ENCODE data around the gene TNRC6B. TPM values are rescaled to one million over a fixed set of nuclear protein-coding genes. Genes with fewer than 3 reads are reported as not detected.

Gene TNRC6B
- polyA plus RNA-seq, 1 donor (not counting 4 experiments of a cell fraction or from before 2014, with no cell fraction given), result 5.6 TPM

DNA sequence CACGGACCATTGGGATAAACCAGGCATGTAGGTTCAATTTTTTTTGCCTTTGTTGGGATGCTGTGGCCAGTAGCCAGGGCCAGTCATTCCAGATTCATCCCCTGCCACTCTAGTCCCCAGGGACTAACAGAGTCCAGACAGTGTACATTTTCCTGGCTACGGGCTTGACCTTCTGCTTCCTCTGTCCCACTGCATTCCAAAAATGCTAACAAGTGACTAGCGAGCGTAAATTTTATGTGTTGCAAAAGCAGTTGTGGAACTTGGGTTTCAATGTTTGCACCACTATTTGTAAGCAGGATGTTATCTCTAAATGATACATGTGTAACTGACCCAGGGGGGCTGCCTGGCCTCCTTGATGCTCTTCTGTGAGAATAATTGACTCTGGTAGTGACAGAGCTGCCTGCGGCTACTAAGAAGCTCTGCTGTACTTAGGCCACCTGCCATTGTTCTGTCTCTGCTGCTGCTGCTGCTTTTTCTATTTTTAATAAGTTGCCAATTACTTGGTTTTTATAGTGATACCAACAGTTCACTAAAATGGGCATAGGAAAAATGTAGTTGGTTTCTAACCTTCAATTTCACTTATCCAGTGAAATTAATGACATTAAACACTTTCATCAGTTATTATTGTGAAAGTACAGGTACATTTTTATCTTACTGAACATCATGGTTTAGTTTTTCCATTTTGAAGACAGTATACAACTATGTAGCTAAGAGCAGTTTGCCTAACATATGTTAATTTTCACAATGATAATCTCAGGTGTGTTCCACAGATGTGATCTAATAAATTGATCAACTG, 26.8 kb downstream of the TNRC6B start:
- no peak overlapping the region for H3K27ac ChIP-seq (ENCODE audit: control insufficient read depth, insufficient read depth, low read length)
- dilution Hi-C loops (cut with MboI; ENCODE audit: extremely low pct_ligation_motif_present, low sequenced_read_pairs), result no loop called here

GRCh38 chr22:40206561-40206960, 28.8 kb downstream of the TNRC6B start:
- Histone ChIP-seq H3K27ac (ENCODE audit: control insufficient read depth, insufficient read depth, low read length) (no peak overlapping the region), H2AFZ (ENCODE audit: control insufficient read depth, low read length) (no peak overlapping the region), H3K4me1 (ENCODE audit: control insufficient read depth, extremely low read depth, insufficient read depth, low read length) (peaks cover 8% of the 10 kb centered on the region), H3K27me3 (ENCODE audit: control insufficient read depth, extremely low read depth, insufficient read depth, low read length) (no peaks in the 10 kb centered on the region), H3K4me3 (ENCODE audit: control insufficient read depth in 2 of 3, extremely low read depth in 1 of 3, insufficient read depth in 2 of 3, low read depth in 1 of 3, low read length in 3 of 3) (no peak overlapping the region), H3K9me3 (ENCODE audit: control insufficient read depth, low read depth, low read length) (no peaks in the 10 kb centered on the region), H3K36me3 (ENCODE audit: control insufficient read depth in 2 of 2, extremely low read depth in 1 of 2, insufficient read depth in 2 of 2, low read length in 2 of 2) (no peaks in the 10 kb centered on the region), H3K79me2 (ENCODE audit: control insufficient read depth, insufficient read depth, low read length) (peaks cover 22% of the 10 kb centered on the region), H3K9ac (ENCODE audit: control insufficient read depth, extremely low read depth, insufficient read depth, low read length) (no peak overlapping the region), H4K20me1 (ENCODE audit: control insufficient read depth, extremely low read depth, insufficient read depth, low read length) (no peaks in the 10 kb centered on the region), H3K9me1 (ENCODE audit: control insufficient read depth, extremely low read depth, insufficient read depth, low read length) (no peaks in the 10 kb centered on the region), H3K4me2 (ENCODE audit: control insufficient read depth, extremely low read depth, insufficient read depth, low read depth, low read length) (no peak overlapping the region)
- DNase-seq (ENCODE audit: low read depth, low spot score), result no peak
- dilution Hi-C loops (cut with MboI; ENCODE audit: extremely low pct_ligation_motif_present, low sequenced_read_pairs), result no loop called here
- no peak for TF ChIP-seq EZH2 (IDR thresholded peaks at IDR 0.05; ENCODE audit: low read length)
- TF ChIP-seq, protein P1, sequence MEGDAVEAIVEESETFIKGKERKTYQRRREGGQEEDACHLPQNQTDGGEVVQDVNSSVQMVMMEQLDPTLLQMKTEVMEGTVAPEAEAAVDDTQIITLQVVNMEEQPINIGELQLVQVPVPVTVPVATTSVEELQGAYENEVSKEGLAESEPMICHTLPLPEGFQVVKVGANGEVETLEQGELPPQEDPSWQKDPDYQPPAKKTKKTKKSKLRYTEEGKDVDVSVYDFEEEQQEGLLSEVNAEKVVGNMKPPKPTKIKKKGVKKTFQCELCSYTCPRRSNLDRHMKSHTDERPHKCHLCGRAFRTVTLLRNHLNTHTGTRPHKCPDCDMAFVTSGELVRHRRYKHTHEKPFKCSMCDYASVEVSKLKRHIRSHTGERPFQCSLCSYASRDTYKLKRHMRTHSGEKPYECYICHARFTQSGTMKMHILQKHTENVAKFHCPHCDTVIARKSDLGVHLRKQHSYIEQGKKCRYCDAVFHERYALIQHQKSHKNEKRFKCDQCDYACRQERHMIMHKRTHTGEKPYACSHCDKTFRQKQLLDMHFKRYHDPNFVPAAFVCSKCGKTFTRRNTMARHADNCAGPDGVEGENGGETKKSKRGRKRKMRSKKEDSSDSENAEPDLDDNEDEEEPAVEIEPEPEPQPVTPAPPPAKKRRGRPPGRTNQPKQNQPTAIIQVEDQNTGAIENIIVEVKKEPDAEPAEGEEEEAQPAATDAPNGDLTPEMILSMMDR (optimal IDR thresholded peaks at IDR 0.05 in 1 of 3, IDR thresholded peaks at IDR 0.05 in 1 of 3, conservative IDR thresholded peaks at IDR 0.05 in 1 of 3; ENCODE audit: extremely low read depth in 1 of 3, insufficient read depth in 2 of 3, low read length in 3 of 3), result no peak
- no peak for FAIRE-seq

More for the DNA sequence above, 26.8 kb downstream of the TNRC6B start:
- H3K4me3 ChIP-seq (ENCODE audit: control insufficient read depth in 2 of 3, extremely low read depth in 1 of 3, insufficient read depth in 2 of 3, low read depth in 1 of 3, low read length in 3 of 3), result no peak overlapping the region
- peaks cover 33% of the 10 kb centered on the region for H3K79me2 ChIP-seq (ENCODE audit: control insufficient read depth, insufficient read depth, low read length)
- FAIRE-seq, result no peak
- H3K9me1 ChIP-seq (ENCODE audit: control insufficient read depth, extremely low read depth, insufficient read depth, low read length), result peaks cover 2% of the 10 kb centered on the region
- no peak for DNase-seq (ENCODE audit: low read depth, low spot score)
- H2AFZ ChIP-seq (ENCODE audit: control insufficient read depth, low read length), result no peak overlapping the region
- H3K9me3 ChIP-seq (ENCODE audit: control insufficient read depth, low read depth, low read length), result no peaks in the 10 kb centered on the region
- H4K20me1 ChIP-seq (ENCODE audit: control insufficient read depth, extremely low read depth, insufficient read depth, low read length), result no peaks in the 10 kb centered on the region
- H3K9ac ChIP-seq (ENCODE audit: control insufficient read depth, extremely low read depth, insufficient read depth, low read length), result no peak overlapping the region
- TF ChIP-seq, protein P1 (optimal IDR thresholded peaks at IDR 0.05 in 1 of 3, IDR thresholded peaks at IDR 0.05 in 1 of 3, conservative IDR thresholded peaks at IDR 0.05 in 1 of 3; ENCODE audit: extremely low read depth in 1 of 3, insufficient read depth in 2 of 3, low read length in 3 of 3), result no peak
- H3K4me1 ChIP-seq (ENCODE audit: control insufficient read depth, extremely low read depth, insufficient read depth, low read length), result peaks cover 8% of the 10 kb centered on the region
- H3K27me3 ChIP-seq (ENCODE audit: control insufficient read depth, extremely low read depth, insufficient read depth, low read length), result no peaks in the 10 kb centered on the region
- H3K36me3 ChIP-seq (ENCODE audit: control insufficient read depth in 2 of 2, extremely low read depth in 1 of 2, insufficient read depth in 2 of 2, low read length in 2 of 2), result no peaks in the 10 kb centered on the region
- H3K4me2 ChIP-seq (ENCODE audit: control insufficient read depth, extremely low read depth, insufficient read depth, low read depth, low read length), result no peak overlapping the region

Data from keratinocyte (primary cell).